HepG2 (cell line): ENCODE results near the gene TMC4. TPM values are rescaled to one million over a fixed set of nuclear protein-coding genes. Genes with fewer than 3 reads are reported as not detected.

ENCODE experiments used
- AKAP8 ChIP-seq: sonication (generic); formaldehyde crosslinking; IDR thresholded peaks from 2 replicates; pipeline ENCODE4 v1.5.1; 2020; ENCODE audit warnings: mild to moderate bottlenecking, missing genetic modification reagents
- ARNT ChIP-seq: fragments of 450-650 bp; IDR thresholded peaks from 2 replicates; pipeline ENCODE4 v1.6.1; 2017
- ATF6 ChIP-seq: sonication (generic); formaldehyde crosslinking; conservative IDR thresholded peaks from 2 replicates; pipeline ENCODE4 v1.4.0; 2020; ENCODE audit warnings: missing genetic modification reagents
- BCL6 ChIP-seq: IDR thresholded peaks from 2 replicates; pipeline ENCODE4 v1.6.1; 2016; ENCODE audit warnings: missing genetic modification reagents, missing compliant biosample characterization
- CHD4 ChIP-seq: fragments of 200-600 bp; sonication (generic); IDR thresholded peaks from 2 replicates; pipeline ENCODE4 v1.7.0; 2017; ENCODE audit warnings: mild to moderate bottlenecking, low read length, borderline replicate concordance
- EED ChIP-seq: sonication (generic); formaldehyde crosslinking; IDR thresholded peaks from 2 replicates; pipeline ENCODE4 v1.5.0; 2020; ENCODE audit warnings: mild to moderate bottlenecking, missing genetic modification reagents
- FOSL2 ChIP-seq: sonication (generic); formaldehyde crosslinking; IDR thresholded peaks from 2 replicates; pipeline ENCODE4 v1.4.0; 2020; ENCODE audit warnings: missing genetic modification reagents
- FOXA1 ChIP-seq, 2 experiments: fragments of 450-650 bp in 1 of 2; sonication (generic) in 1 of 2; formaldehyde crosslinking in 1 of 2; IDR thresholded peaks; 2 replicates each; pipeline versions ENCODE4 v1.4.0 to v1.6.1; 2016 to 2020; ENCODE audit warnings: missing genetic modification reagents in 1 of 2
- GABPB1 ChIP-seq: IDR thresholded peaks from 2 replicates; pipeline ENCODE4 v1.6.1; 2016; ENCODE audit warnings: mild to moderate bottlenecking, missing genetic modification reagents, moderate library complexity, missing compliant biosample characterization
- GRHL1 ChIP-seq: sonication (generic); formaldehyde crosslinking; conservative IDR thresholded peaks from 2 replicates; pipeline ENCODE4 v1.8.0; 2022; ENCODE audit warnings: missing genetic modification reagents
- MTERF4 ChIP-seq: sonication (generic); formaldehyde crosslinking; IDR thresholded peaks from 2 replicates; pipeline ENCODE4 v1.8.0; 2023; ENCODE audit warnings: mild to moderate bottlenecking, missing genetic modification reagents
- NBN ChIP-seq: fragments of 450-650 bp; conservative IDR thresholded peaks from 2 replicates; pipeline ENCODE4 v1.6.1; 2017
- THRA ChIP-seq: sonication (generic); formaldehyde crosslinking; IDR thresholded peaks from 2 replicates; pipeline ENCODE4 v1.4.0; 2020; ENCODE audit warnings: missing genetic modification reagents, borderline replicate concordance
- WIZ ChIP-seq: sonication (generic); formaldehyde crosslinking; IDR thresholded peaks from 2 replicates; pipeline ENCODE4 v1.5.1; 2020; ENCODE audit warnings: mild to moderate bottlenecking, missing genetic modification reagents
- ZBTB7B ChIP-seq: sonication (generic); formaldehyde crosslinking; IDR thresholded peaks from 2 replicates; pipeline ENCODE4 v1.4.0; 2020; ENCODE audit warnings: missing genetic modification reagents
- ZFP62 ChIP-seq: sonication (generic); formaldehyde crosslinking; IDR thresholded peaks from 2 replicates; pipeline ENCODE4 v1.4.0; 2020; ENCODE audit warnings: missing genetic modification reagents
- ZNF687 ChIP-seq: sonication (generic); formaldehyde crosslinking; IDR thresholded peaks from 2 replicates; pipeline ENCODE4 v1.5.1; 2020; ENCODE audit warnings: mild to moderate bottlenecking, missing genetic modification reagents, moderate library complexity
- ZNF768 ChIP-seq: sonication (generic); formaldehyde crosslinking; IDR thresholded peaks from 2 replicates; pipeline ENCODE4 v1.4.0; 2020; ENCODE audit warnings: missing genetic modification reagents
- polyA plus RNA-seq, 8 experiments: library from polyadenylated mRNA; depleted of rRNA in 3 of 8; stranded (reverse) in 7 of 8; unstranded in 1 of 8; fragments of >200 nt; fragmentation: Illumina TruSeq in 4 of 8; extraction: Trizol in 4 of 8; gene quantifications; 2 replicates each; pipeline versions ENCODE4 v1.2.1 to v1.2.3, GENCODE V29; 2011 to 2016; ENCODE audit warnings: low read depth in 4 of 8, missing spikeins in 1 of 8, mixed read lengths in 1 of 8; ENCODE audit not compliant: insufficient read depth in 1 of 8
- total RNA-seq, 5 experiments: library from RNA; depleted of rRNA; stranded (reverse); fragments of >200 nt; fragmentation: Illumina TruSeq; extraction: Trizol; gene quantifications; 2 replicates each; pipeline ENCODE4 v1.2.3, GENCODE V29; 2016; ENCODE audit warnings: low read depth in 1 of 5

TMC4 gene
- total and polyA plus RNA-seq, 2 of the 13 experiments (the other 11 are each of a cell fraction or from before 2014, with no cell fraction given): 0.13 to 0.24 TPM

- TF ChIP-seq FOXA1 (IDR thresholded peaks at IDR 0.05) (no peak; the same call in 1 of the 2 replicates), FOXA1 (CRISPR knock-in tag; IDR thresholded peaks at IDR 0.05) (peak; percentile 63; the same call in 1 of the 2 replicates), BCL6 (CRISPR knock-in tag) (no peak; the same call in 1 of the 2 replicates), GABPB1 (CRISPR knock-in tag) (peak; percentile 73), EED (no peak; the same call in 1 of the 2 replicates), ATF6 (CRISPR knock-in tag) (no peak), FOSL2 (peak; percentile 47; the same call in 1 of the 2 replicates), WIZ (CRISPR knock-in tag) (peak; percentile 79; the same call in 1 of the 2 replicates), CHD4 (no peak), ARNT (no peak), ZBTB7B (CRISPR knock-in tag) (no peak), GRHL1 (CRISPR knock-in tag) (no peak), THRA (no peak; the same call in 1 of the 2 replicates), MTERF4 (no peak), AKAP8 (CRISPR knock-in tag) (peak; percentile 63; the same call in 1 of the 2 replicates), ZFP62 (no peak), ZNF687 (CRISPR knock-in tag) (peak; percentile 43), ZNF768 (no peak), NBN (no peak)
Observed at GRCh38 chr19:54189735-54190502, 17.0 kb upstream of the TMC4 start (continued).
